ENCODE data around the gene IL20RB.

DNA sequence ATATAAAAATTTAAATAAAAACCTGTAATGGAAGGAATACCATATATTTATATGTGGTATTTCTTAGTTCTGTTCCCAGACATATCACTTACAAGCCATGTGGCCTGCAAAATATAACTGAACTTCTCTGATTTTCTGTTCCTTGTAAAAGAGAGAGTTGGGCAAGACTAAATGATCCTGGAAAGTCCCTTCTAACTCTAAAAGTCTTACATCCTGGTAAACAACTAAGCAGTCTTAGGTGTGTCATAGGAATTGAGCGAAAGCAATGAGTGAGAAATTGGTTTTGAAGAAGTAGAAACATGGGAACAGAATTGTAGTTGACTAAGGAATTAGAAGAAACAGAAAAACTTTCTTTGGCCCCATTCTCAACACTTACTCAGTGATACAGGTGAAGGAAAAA is 25.3 kb upstream of the IL20RB start:
- TF ChIP-seq, protein P1, sequence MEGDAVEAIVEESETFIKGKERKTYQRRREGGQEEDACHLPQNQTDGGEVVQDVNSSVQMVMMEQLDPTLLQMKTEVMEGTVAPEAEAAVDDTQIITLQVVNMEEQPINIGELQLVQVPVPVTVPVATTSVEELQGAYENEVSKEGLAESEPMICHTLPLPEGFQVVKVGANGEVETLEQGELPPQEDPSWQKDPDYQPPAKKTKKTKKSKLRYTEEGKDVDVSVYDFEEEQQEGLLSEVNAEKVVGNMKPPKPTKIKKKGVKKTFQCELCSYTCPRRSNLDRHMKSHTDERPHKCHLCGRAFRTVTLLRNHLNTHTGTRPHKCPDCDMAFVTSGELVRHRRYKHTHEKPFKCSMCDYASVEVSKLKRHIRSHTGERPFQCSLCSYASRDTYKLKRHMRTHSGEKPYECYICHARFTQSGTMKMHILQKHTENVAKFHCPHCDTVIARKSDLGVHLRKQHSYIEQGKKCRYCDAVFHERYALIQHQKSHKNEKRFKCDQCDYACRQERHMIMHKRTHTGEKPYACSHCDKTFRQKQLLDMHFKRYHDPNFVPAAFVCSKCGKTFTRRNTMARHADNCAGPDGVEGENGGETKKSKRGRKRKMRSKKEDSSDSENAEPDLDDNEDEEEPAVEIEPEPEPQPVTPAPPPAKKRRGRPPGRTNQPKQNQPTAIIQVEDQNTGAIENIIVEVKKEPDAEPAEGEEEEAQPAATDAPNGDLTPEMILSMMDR (optimal IDR thresholded peaks at IDR 0.05 in 1 of 3, IDR thresholded peaks at IDR 0.05 in 1 of 3, conservative IDR thresholded peaks at IDR 0.05 in 1 of 3; ENCODE audit: extremely low read depth in 1 of 3, insufficient read depth in 2 of 3, low read length in 3 of 3), result no peak
- no peak for TF ChIP-seq EZH2 (IDR thresholded peaks at IDR 0.05; ENCODE audit: low read length)

Data from keratinocyte (primary cell).